ENCODE measurements around the gene SPRED2.

GRCh38 chr2:65402780-65403528 lies 29.4 kb downstream of the SPRED2 start:
- no peak for TF ChIP-seq CTCF (IDR thresholded peaks at IDR 0.05; ENCODE audit: low read depth, low read length)
- no peak for TF ChIP-seq EZH2phosphoT487 (IDR thresholded peaks at IDR 0.05; ENCODE audit: low read depth)
